GM18909 (cell line): ENCODE data around the gene RGP1.

Source experiments
- ATAC-seq: cut with Tn5 transposase; IDR thresholded peaks from one replicate; pipeline ENCODE4 v1.9.1; 2021; ENCODE audit warnings: mild to moderate bottlenecking; ENCODE audit not compliant: unreplicated experiment, poor library complexity

RGP1 gene

GRCh38 chr9:35797311-35798109 is 48.4 kb downstream of the RGP1 start:
- ATAC-seq = no peak

DNA sequence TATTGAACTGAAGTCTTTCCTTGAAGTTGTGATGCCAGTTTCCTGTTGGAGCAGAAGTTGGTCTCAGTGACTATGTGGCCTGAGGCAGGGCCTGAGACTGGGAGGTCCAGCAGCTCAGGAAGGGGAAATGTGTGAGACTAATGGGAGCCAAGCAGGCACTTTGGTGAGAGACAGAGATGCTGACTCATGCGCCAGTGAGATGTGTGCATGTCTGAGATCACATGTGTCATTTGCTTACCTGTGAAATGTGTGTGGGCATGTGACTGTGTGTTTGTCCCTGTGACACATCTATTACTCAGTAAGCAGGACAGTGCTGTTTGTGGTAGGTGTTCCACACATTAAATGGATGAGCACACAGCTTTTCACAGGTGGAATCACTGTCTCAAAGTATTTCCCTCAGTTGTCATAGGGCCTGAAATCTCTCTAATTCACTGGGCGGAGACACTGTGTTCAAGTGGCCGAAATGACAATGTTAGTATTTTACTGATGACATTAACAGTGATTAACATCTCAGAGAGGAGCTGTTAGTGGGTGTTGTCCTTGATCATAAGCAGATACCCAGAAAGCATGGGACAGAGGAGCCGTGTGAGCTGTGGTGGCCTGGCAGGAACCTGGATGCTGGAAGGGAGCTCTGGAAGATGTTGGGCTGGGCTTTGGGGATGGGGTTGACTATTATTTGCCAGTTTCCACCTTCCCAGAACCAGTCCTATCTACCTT is 49.7 kb downstream of the RGP1 start:
- no peak for ATAC-seq

DNA sequence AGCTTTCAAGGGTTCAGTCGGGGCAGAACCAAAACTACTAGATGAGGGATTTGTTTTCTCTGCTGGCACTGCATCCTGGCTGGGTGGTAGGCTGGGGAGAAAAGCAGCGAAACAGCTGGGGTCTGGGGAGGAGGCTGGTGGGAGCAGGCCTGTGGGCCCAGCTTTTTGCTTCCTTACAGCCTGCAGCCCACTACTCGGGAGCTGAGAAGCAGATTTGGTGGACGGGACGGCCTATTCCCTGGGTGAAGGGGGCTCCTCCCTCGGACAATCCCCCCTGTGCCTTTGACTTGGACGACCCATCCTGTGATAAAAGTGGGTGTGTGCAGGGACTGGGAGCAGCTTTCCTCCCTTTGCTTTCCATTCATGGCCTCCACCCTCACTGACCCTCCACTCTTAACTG is 51.4 kb downstream of the RGP1 start:
- no peak for ATAC-seq

DNA sequence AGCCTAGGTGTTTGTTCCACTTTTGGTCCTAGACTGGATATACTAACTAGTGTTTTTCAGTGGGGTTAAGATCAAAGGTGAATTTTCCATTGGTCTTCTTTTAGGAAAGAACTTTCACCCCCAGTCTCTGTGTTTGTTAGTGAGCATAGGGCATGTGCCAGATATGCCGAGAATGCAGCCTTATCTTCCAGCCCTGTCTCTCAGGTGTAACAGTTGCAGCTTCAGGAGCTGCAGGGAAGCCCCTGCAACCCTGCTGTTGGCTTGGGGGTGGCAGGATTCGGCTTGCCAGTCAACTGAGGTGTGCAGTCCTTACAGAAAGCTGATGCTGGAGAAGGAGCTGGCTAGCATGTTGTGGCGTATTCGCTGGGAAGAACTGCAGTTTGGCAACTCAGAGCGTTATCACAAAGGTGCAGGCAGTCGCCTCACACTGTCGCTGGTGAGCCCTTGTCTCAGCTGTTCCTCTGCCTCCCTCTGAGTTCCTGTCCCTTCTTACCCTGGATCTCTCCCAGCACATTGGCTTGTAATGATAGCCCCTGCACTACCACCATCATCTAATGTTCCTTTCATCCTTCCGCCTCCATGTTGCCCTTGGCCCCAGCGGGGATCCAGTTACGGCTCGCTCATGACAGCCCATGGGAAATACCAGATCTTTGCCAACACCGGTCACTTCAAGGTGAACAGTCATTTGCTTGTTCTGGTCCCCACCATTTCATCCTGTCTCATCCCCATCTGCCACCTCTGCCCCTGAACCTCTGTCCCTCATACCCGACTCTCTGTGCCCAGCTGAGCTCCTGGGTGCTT is 52.4 kb downstream of the RGP1 start:
- ATAC-seq = no peak

- ATAC-seq = no peak
These were observed 57.0 kb downstream of the RGP1 start for GRCh38 chr9:35806101-35806500.
